Keratinocyte (primary cell): ENCODE measurements around the gene RDH12. TPM values are rescaled to one million over a fixed set of nuclear protein-coding genes. Genes with fewer than 3 reads are reported as not detected.

Experiments used
- DNase-seq: peaks from one replicate; pipeline ENCODE4 v3.0.0-alpha.2; 2011; ENCODE audit warnings: low read depth, missing footprints, low spot score
- FAIRE-seq: peaks from 2 replicates; lab custom pipeline; 2011; peaks lifted over from hg19 to GRCh38; lab: Jason Lieb, UNC
- H2AFZ ChIP-seq: 2 replicates; pipeline ENCODE4 v1.6.0; 2012; ENCODE audit warnings: low read length, control low read depth, inconsistent platforms; ENCODE audit not compliant: control insufficient read depth
- H3K27ac ChIP-seq: 2 replicates; pipeline ENCODE4 v1.5.1; 2011; ENCODE audit warnings: low read length; ENCODE audit not compliant: control insufficient read depth, insufficient read depth
- H3K27me3 ChIP-seq: 3 replicates; pipeline ENCODE4 v1.6.0; 2011; ENCODE audit warnings: low read length; ENCODE audit not compliant: control insufficient read depth, insufficient read depth; ENCODE audit errors: extremely low read depth
- H3K36me3 ChIP-seq, 2 experiments: 2 replicates in 1 of 2; 3 replicates in 1 of 2; pipeline ENCODE4 v1.5.1; 2011; ENCODE audit warnings: low read length in 2 of 2, mild to moderate bottlenecking in 1 of 2; ENCODE audit not compliant: control insufficient read depth in 2 of 2, insufficient read depth in 2 of 2; ENCODE audit errors: extremely low read depth in 1 of 2
- H3K4me1 ChIP-seq: 3 replicates; pipeline ENCODE4 v1.5.1; 2011; ENCODE audit warnings: low read length; ENCODE audit not compliant: control insufficient read depth, insufficient read depth; ENCODE audit errors: extremely low read depth
- H3K4me2 ChIP-seq: 3 replicates; pipeline ENCODE4 v1.6.0; 2011; ENCODE audit warnings: low read depth, low read length; ENCODE audit not compliant: control insufficient read depth, insufficient read depth; ENCODE audit errors: extremely low read depth
- H3K4me3 ChIP-seq, 3 experiments: fragments of 200-600 bp in 1 of 3; sonication (generic) in 1 of 3; 2 replicates in 2 of 3; 3 replicates in 1 of 3; pipeline ENCODE4 v1.5.1; 2011 to 2016; ENCODE audit warnings: low read length in 3 of 3, mild to moderate bottlenecking in 3 of 3, control low read depth in 2 of 3, inconsistent platforms in 1 of 3, low read depth in 1 of 3, mixed read lengths in 1 of 3, mixed run types in 1 of 3, moderate library complexity in 1 of 3; ENCODE audit not compliant: control insufficient read depth in 2 of 3, insufficient read depth in 2 of 3; ENCODE audit errors: extremely low read depth in 1 of 3
- H3K79me2 ChIP-seq: 2 replicates; pipeline ENCODE4 v1.6.0; 2012; ENCODE audit warnings: low read length; ENCODE audit not compliant: control insufficient read depth, insufficient read depth
- H3K9ac ChIP-seq: 3 replicates; pipeline ENCODE4 v1.6.0; 2011; ENCODE audit warnings: low read length; ENCODE audit not compliant: control insufficient read depth, insufficient read depth; ENCODE audit errors: extremely low read depth
- H3K9me1 ChIP-seq: 3 replicates; pipeline ENCODE4 v1.6.0; 2011; ENCODE audit warnings: low read length; ENCODE audit not compliant: control insufficient read depth, insufficient read depth; ENCODE audit errors: extremely low read depth
- H3K9me3 ChIP-seq: 2 replicates; pipeline ENCODE4 v1.5.1; 2012; ENCODE audit warnings: low read depth, low read length; ENCODE audit not compliant: control insufficient read depth
- H4K20me1 ChIP-seq: 3 replicates; pipeline ENCODE4 v1.6.0; 2011; ENCODE audit warnings: low read length; ENCODE audit not compliant: control insufficient read depth, insufficient read depth; ENCODE audit errors: extremely low read depth
- EZH2 ChIP-seq: IDR thresholded peaks from one replicate; pipeline ENCODE4 v1.6.1; 2012; ENCODE audit warnings: inconsistent platforms, mild to moderate bottlenecking, low read length, moderate library complexity
- dilution Hi-C: fragments of 300-500 bp; cut with MboI; formaldehyde crosslinking; loops from one replicate; pipeline ENCODE4 v1.7.0; 2020; ENCODE audit warnings: low sequenced_read_pairs; ENCODE audit not compliant: extremely low pct_ligation_motif_present
- polyA plus RNA-seq, 5 experiments: library from polyadenylated mRNA; depleted of rRNA in 3 of 5; stranded (reverse) in 3 of 5; stranded (forward) in 1 of 5; unstranded in 1 of 5; fragments of >200 nt; gene quantifications; 1 replicate in 1 of 5; 2 replicates in 3 of 5; 3 replicates in 1 of 5; pipeline versions ENCODE4 v1.2.1 to v1.2.3, GENCODE V29; 2011 to 2012; ENCODE audit warnings: missing spikeins in 2 of 5, low read depth in 1 of 5, low replicate concordance in 1 of 5
- TF ChIP-seq, protein P1 (sequence below), 3 experiments: IDR thresholded peaks in 1 of 3; conservative IDR thresholded peaks in 1 of 3; optimal IDR thresholded peaks in 1 of 3; 2 replicates in 2 of 3; 3 replicates in 1 of 3; pipeline versions ENCODE3 to v1.5.1; 2011; ENCODE audit warnings: low read length in 3 of 3, mild to moderate bottlenecking in 3 of 3, moderate library complexity in 2 of 3, control low read depth in 1 of 3, inconsistent platforms in 1 of 3; ENCODE audit not compliant: insufficient read depth in 2 of 3; ENCODE audit errors: extremely low read depth in 1 of 3

RDH12 gene
- polyA plus RNA-seq, 1 donor (not counting 4 experiments of a cell fraction or from before 2014, with no cell fraction given): 0.98 TPM

DNA sequence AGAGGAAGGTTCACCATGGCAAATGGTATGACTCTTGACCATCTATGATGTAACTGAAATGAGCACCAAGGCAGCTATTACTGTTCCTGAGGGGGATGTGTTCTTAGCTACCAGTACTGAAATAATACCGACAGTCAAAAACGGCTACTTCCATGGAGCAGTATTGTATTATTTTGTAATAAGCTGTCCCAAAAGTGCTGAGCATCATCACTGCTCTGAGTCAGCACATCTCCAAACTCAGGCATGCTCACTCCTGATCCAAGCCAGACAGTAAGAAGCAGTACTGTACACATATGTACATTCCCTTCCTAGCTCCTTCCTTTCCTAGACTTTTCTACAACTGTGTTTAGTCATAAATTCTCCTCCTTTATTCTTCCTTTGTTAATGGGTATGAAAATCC, 35.8 kb upstream of the RDH12 start:
- H3K36me3 ChIP-seq: no peaks in the 10 kb centered on the region
- H3K9me1 ChIP-seq: no peaks in the 10 kb centered on the region
- H3K79me2 ChIP-seq: peaks cover 57% of the 10 kb centered on the region
- FAIRE-seq (peak; percentile 36), DNase-seq (no peak)
- H3K4me3 ChIP-seq: no peak overlapping the region
- no peak overlapping the region for H3K9ac ChIP-seq
- no peak overlapping the region for H3K4me2 ChIP-seq
- dilution Hi-C loops: no loop called here
- H3K27me3 ChIP-seq: no peaks in the 10 kb centered on the region
- no peaks in the 10 kb centered on the region for H3K9me3 ChIP-seq
- peak overlapping the region; percentile 15 for H3K27ac ChIP-seq
- TF ChIP-seq EZH2: no peak
- TF ChIP-seq, protein P1, sequence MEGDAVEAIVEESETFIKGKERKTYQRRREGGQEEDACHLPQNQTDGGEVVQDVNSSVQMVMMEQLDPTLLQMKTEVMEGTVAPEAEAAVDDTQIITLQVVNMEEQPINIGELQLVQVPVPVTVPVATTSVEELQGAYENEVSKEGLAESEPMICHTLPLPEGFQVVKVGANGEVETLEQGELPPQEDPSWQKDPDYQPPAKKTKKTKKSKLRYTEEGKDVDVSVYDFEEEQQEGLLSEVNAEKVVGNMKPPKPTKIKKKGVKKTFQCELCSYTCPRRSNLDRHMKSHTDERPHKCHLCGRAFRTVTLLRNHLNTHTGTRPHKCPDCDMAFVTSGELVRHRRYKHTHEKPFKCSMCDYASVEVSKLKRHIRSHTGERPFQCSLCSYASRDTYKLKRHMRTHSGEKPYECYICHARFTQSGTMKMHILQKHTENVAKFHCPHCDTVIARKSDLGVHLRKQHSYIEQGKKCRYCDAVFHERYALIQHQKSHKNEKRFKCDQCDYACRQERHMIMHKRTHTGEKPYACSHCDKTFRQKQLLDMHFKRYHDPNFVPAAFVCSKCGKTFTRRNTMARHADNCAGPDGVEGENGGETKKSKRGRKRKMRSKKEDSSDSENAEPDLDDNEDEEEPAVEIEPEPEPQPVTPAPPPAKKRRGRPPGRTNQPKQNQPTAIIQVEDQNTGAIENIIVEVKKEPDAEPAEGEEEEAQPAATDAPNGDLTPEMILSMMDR (optimal IDR thresholded peaks at IDR 0.05 in 1 of 3, IDR thresholded peaks at IDR 0.05 in 1 of 3, conservative IDR thresholded peaks at IDR 0.05 in 1 of 3; ENCODE audit: extremely low read depth in 1 of 3, insufficient read depth in 2 of 3, low read length in 3 of 3): no peak
- H4K20me1 ChIP-seq: peaks cover 7% of the 10 kb centered on the region
- H3K4me1 ChIP-seq: peaks cover 19% of the 10 kb centered on the region
- no peak overlapping the region for H2AFZ ChIP-seq

GRCh38 chr14:67666750-67667449, 34.8 kb upstream of the RDH12 start:
- no peak overlapping the region for H3K4me2 ChIP-seq
- peak; percentile 70 for FAIRE-seq
- peaks cover 7% of the 10 kb centered on the region for H4K20me1 ChIP-seq
- H2AFZ ChIP-seq: no peak overlapping the region
- no peaks in the 10 kb centered on the region for H3K27me3 ChIP-seq
- no peak overlapping the region for H3K9ac ChIP-seq
- H3K9me1 ChIP-seq: no peaks in the 10 kb centered on the region
- peaks cover 61% of the 10 kb centered on the region for H3K79me2 ChIP-seq
- dilution Hi-C loops: no loop called here
- TF ChIP-seq, protein P1 (optimal IDR thresholded peaks at IDR 0.05 in 1 of 3, IDR thresholded peaks at IDR 0.05 in 1 of 3, conservative IDR thresholded peaks at IDR 0.05 in 1 of 3; ENCODE audit: extremely low read depth in 1 of 3, insufficient read depth in 2 of 3, low read length in 3 of 3): peak; percentile 47 to 86 (median 72)
- TF ChIP-seq EZH2: no peak
- DNase-seq: no peak
- no peaks in the 10 kb centered on the region for H3K9me3 ChIP-seq
- peaks cover 19% of the 10 kb centered on the region for H3K4me1 ChIP-seq
- H3K27ac ChIP-seq: peak overlapping the region; percentile 15
- no peaks in the 10 kb centered on the region for H3K36me3 ChIP-seq
- no peak overlapping the region for H3K4me3 ChIP-seq
